B cell (primary cell): Measurements from ENCODE around the gene FRMD4B.

ENCODE experiments used
- CTCF ChIP-seq: fragments of 200-600 bp; IDR thresholded peaks from one replicate; pipeline ENCODE4 v1.8.0; 2022; ENCODE audit warnings: antibody characterized with exemption, mild to moderate bottlenecking
- EZH2 ChIP-seq: IDR thresholded peaks from 2 replicates; pipeline ENCODE4 v1.6.1; 2012; ENCODE audit warnings: borderline replicate concordance, low read depth, mild to moderate bottlenecking, moderate library complexity, low read length; ENCODE audit not compliant: insufficient read depth, poor library complexity, severe bottlenecking

GRCh38 chr3:69200384-69201068, 185.4 kb downstream of the FRMD4B start:
- TF ChIP-seq CTCF: no peak
- no peak for TF ChIP-seq EZH2
